ENCODE data around the gene SDF4.

DNA sequence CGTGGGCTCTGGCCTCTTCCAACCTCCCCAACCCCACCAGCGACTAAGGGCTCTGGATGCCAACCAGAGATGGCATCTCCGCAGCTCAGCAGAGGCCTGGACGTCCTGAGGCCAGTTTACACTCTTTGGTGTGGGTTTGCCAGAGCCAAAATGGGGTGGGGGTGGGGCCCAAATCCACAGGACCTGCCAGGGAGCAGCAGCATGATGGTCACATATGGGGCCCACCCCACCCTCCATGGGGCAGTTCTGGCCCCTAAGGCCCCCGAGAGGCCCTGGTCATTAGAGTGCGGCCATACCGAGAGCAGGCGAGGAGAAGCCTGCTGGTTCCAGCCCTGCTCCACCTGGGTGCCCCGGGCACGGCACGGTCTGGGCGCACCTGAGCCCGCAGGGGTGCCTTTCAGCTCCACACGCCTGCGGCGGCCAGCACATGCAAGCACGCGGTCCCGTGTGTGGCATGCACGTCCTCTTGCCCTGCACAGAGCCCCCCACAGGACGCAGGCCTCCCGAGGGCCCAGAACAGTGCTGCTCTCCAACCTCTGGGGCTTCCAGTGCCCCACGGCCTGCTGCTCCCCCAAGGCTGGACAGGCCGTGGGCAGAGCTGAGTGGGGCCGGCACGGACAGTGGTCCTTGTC lies 9.9 kb upstream of the SDF4 start:
- TF ChIP-seq POLR2AphosphoS5 (IDR thresholded peaks at IDR 0.05): no peak
- TF ChIP-seq, protein P1, sequence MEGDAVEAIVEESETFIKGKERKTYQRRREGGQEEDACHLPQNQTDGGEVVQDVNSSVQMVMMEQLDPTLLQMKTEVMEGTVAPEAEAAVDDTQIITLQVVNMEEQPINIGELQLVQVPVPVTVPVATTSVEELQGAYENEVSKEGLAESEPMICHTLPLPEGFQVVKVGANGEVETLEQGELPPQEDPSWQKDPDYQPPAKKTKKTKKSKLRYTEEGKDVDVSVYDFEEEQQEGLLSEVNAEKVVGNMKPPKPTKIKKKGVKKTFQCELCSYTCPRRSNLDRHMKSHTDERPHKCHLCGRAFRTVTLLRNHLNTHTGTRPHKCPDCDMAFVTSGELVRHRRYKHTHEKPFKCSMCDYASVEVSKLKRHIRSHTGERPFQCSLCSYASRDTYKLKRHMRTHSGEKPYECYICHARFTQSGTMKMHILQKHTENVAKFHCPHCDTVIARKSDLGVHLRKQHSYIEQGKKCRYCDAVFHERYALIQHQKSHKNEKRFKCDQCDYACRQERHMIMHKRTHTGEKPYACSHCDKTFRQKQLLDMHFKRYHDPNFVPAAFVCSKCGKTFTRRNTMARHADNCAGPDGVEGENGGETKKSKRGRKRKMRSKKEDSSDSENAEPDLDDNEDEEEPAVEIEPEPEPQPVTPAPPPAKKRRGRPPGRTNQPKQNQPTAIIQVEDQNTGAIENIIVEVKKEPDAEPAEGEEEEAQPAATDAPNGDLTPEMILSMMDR (IDR thresholded peaks at IDR 0.05): no peak

All from upper lobe of left lung (tissue), 4 donors.